GM13976 (cell line): ENCODE results near the gene ZC3H7A.

Experiments used
- DNase-seq: peaks from one replicate; pipeline ENCODE4 v3.0.0; 2012; ENCODE audit warnings: low spot score
- in situ Hi-C: fragments of 300-500 bp; cut with MboI; formaldehyde crosslinking; loops from one replicate; pipeline ENCODE4 v1.12.0; 2022; ENCODE audit warnings: low sequenced_read_pairs, mixed read lengths, inconsistent platforms; ENCODE audit not compliant: unreplicated experiment
- TF ChIP-seq, protein P1 (sequence below): IDR thresholded peaks from 2 replicates; pipeline ENCODE4 v1.5.1; 2012; ENCODE audit warnings: borderline replicate concordance, mild to moderate bottlenecking; ENCODE audit not compliant: insufficient read depth; ENCODE audit errors: extremely low read depth, missing control alignments, control extremely low read depth

ZC3H7A gene

DNA sequence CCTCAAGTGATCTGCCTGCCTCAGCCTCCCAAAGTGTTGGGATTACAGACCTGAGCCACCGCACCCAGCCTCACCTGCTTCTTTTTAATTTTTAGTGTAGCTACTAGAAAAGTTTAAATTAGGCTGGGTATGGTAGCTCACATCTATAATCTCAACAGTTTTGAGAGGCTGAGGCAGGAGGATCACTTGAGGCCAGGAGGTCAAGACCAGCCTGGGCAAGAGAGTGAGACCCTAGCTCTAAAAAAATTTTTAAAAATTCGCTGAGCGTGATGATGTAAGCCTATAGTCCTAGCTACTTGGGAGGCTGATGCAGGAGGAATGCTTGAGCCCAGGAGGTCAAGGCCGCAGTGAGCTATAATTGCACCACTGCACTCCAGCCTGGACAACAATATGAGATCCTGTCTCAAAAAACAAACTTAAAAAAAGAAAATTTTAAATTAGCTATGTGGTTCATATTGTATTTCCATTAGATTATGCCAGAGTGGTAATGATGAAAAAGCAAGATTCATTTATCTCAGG, 89.3 kb downstream of the ZC3H7A start:
- no peak for DNase-seq
- in situ Hi-C loops: no loop called here
- TF ChIP-seq, protein P1, sequence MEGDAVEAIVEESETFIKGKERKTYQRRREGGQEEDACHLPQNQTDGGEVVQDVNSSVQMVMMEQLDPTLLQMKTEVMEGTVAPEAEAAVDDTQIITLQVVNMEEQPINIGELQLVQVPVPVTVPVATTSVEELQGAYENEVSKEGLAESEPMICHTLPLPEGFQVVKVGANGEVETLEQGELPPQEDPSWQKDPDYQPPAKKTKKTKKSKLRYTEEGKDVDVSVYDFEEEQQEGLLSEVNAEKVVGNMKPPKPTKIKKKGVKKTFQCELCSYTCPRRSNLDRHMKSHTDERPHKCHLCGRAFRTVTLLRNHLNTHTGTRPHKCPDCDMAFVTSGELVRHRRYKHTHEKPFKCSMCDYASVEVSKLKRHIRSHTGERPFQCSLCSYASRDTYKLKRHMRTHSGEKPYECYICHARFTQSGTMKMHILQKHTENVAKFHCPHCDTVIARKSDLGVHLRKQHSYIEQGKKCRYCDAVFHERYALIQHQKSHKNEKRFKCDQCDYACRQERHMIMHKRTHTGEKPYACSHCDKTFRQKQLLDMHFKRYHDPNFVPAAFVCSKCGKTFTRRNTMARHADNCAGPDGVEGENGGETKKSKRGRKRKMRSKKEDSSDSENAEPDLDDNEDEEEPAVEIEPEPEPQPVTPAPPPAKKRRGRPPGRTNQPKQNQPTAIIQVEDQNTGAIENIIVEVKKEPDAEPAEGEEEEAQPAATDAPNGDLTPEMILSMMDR: no peak

DNA sequence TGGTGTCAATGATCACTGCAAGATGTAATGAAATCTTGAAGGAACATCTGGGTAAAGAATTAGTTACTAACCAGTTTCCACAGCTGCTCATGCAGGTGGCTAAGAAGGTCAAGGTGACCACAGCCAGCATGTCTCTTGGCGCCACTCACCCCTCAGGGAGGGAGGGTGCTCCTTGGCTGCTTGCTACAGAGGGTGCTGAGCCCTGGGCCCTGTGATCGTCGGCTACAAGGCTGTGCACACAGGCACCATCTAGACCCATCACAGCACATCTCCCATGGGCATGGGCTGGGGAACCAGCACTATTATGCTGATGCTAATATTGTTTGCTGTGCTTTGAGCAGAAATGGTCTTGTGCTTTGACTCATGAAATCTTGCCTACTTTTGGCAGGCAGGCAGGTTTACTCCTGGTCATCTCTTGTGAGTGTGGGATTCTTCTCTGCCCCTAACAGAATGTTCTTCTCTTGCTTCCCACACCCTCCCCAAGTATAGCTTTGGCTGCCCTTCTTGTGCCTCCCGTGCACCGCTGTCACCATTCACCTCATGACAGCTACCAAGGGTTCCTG, 90.8 kb downstream of the ZC3H7A start:
- in situ Hi-C loops: no loop called here
- DNase-seq: no peak
- TF ChIP-seq, protein P1: no peak

DNA sequence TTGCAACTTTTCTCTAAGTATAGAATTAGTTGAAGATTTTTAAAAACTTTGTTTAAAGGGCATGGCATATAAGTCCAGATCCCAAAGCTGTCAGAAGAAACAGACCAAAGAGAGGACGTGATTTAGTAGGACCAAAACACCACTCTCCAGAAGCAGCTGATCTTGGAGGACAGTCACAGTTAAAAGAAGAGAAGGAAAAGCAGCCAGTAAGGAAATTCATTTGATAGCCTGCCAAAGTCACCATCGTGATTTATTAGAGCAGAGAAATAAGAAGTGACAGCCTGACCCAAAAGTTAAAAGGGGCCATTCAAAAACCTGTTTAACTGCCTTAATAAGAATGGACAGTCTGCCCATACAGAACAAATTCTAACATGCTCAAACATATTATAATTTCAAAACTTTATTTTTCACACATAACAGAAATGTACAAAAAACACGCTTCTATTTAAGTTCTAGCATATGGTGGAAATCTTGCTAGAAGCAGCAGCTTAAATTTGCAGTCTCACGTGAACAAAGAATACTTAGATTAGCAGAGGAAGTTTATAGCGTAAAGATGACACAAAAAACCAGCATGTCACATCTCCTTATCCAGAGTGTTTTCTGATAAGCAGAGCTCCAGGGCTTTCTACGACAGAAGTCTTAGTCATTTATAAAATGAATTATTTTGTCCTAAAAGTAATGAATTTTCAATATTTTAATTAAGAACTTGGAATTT, 91.6 kb downstream of the ZC3H7A start:
- TF ChIP-seq, protein P1: no peak
- in situ Hi-C loops: no loop called here
- DNase-seq: no peak
